H1 (cell line): ENCODE measurements around the gene GLT8D1. TPM values are rescaled to one million over a fixed set of nuclear protein-coding genes. Genes with fewer than 3 reads are reported as not detected.

Source experiments
- CTCF ChIA-PET: fragments of 300-600 bp; sonication (Branson Sonifier 250); formaldehyde crosslinking; loops from one replicate; lab custom pipeline; 2021; ENCODE audit not compliant: partially characterized antibody; lab: Charles Lee
- POLR2A ChIA-PET: fragments of 300-600 bp; sonication (Branson Sonifier 250); formaldehyde crosslinking; loops from one replicate; lab custom pipeline; 2021; ENCODE audit warnings: inconsistent platforms; ENCODE audit not compliant: partially characterized antibody; lab: Charles Lee
- DNase-seq, 2 experiments: peaks; one replicate each; pipeline versions ENCODE4 v3.0.0 to v3.0.0-alpha.2; 2010 to 2022; ENCODE audit warnings: low spot score in 2 of 2, low read depth in 1 of 2, mixed read lengths in 1 of 2
- FAIRE-seq: peaks from 2 replicates; lab custom pipeline; 2011; peaks lifted over from hg19 to GRCh38; lab: Jason Lieb, UNC
- H2AFZ ChIP-seq: 2 replicates; pipeline ENCODE4 v1.8.1; 2012; ENCODE audit warnings: low read length, inconsistent platforms
- H2AK5ac ChIP-seq: 2 replicates; pipeline ENCODE4 v1.6.1; 2013; ENCODE audit warnings: low read depth, low read length
- H2BK120ac ChIP-seq: replicated peaks from 2 replicates; pipeline ENCODE3; 2013; ENCODE audit warnings: low read depth, low read length, inconsistent platforms
- H2BK12ac ChIP-seq: 2 replicates; pipeline ENCODE4 v1.6.1; 2013; ENCODE audit warnings: low read depth, low read length
- H2BK15ac ChIP-seq: 2 replicates; pipeline ENCODE4 v1.6.1; 2013; ENCODE audit warnings: low read length
- H2BK20ac ChIP-seq: 2 replicates; pipeline ENCODE4 v1.6.1; 2013; ENCODE audit warnings: low read length
- H2BK5ac ChIP-seq: 2 replicates; pipeline ENCODE4 v1.6.1; 2013; ENCODE audit warnings: low read depth, low read length
- H3K14ac ChIP-seq: 2 replicates; pipeline ENCODE4 v1.6.1; 2013; ENCODE audit warnings: inconsistent platforms; ENCODE audit not compliant: insufficient read length
- H3K18ac ChIP-seq: 2 replicates; pipeline ENCODE4 v1.6.1; 2013; ENCODE audit warnings: low read length; ENCODE audit errors: extremely low read depth
- H3K23ac ChIP-seq: 2 replicates; pipeline ENCODE4 v1.6.1; 2013; ENCODE audit warnings: inconsistent platforms; ENCODE audit not compliant: insufficient read length
- H3K23me2 ChIP-seq: 2 replicates; pipeline ENCODE4 v1.6.1; 2013; ENCODE audit warnings: low read depth, low read length
- H3K27ac ChIP-seq: 2 replicates; pipeline ENCODE4 v1.6.1; 2011; ENCODE audit warnings: low read depth, low read length, inconsistent platforms
- H3K27me3 ChIP-seq, 4 experiments: replicated peaks in 1 of 4; 1 replicate in 1 of 4; 2 replicates in 3 of 4; pipeline versions ENCODE4 v1.6.1 to v1.8.1; 2011 to 2013; ENCODE audit warnings: low read length in 3 of 4, mild to moderate bottlenecking in 3 of 4, inconsistent platforms in 2 of 4, mixed read lengths in 2 of 4, moderate library complexity in 1 of 4; ENCODE audit not compliant: control insufficient read depth in 3 of 4, insufficient read depth in 3 of 4; ENCODE audit errors: extremely low read depth in 1 of 4
- H3K36me3 ChIP-seq, 4 experiments: 2 replicates each; pipeline versions ENCODE4 v1.6.1 to v1.8.1; 2011 to 2013; ENCODE audit warnings: mild to moderate bottlenecking in 4 of 4, low read length in 3 of 4, moderate library complexity in 2 of 4, control low read depth in 1 of 4, inconsistent platforms in 1 of 4; ENCODE audit not compliant: insufficient read depth in 4 of 4, control insufficient read depth in 2 of 4
- H3K4ac ChIP-seq: replicated peaks from 2 replicates; pipeline ENCODE3; 2013; ENCODE audit warnings: low read length, low read depth, mixed read lengths, inconsistent platforms; ENCODE audit not compliant: insufficient read length
- H3K4me1 ChIP-seq, 4 experiments: replicated peaks in 1 of 4; 1 replicate in 1 of 4; 2 replicates in 3 of 4; pipeline versions ENCODE4 v1.6.1 to v1.8.1; 2011 to 2013; ENCODE audit warnings: low read length in 3 of 4, inconsistent platforms in 2 of 4, mixed read lengths in 1 of 4; ENCODE audit not compliant: insufficient read depth in 4 of 4, control insufficient read depth in 3 of 4
- H3K4me2 ChIP-seq, 2 experiments: 2 replicates each; pipeline versions ENCODE4 v1.6.1 to v1.8.1; 2011 to 2013; ENCODE audit warnings: low read depth in 2 of 2, low read length in 2 of 2, control low read depth in 1 of 2, inconsistent platforms in 1 of 2, mild to moderate bottlenecking in 1 of 2; ENCODE audit not compliant: insufficient read depth in 1 of 2
- H3K4me3 ChIP-seq, 4 experiments: fragments of 200-600, 300-600 bp in 1 of 4; sonication (generic), shearing (Covaris generic), sonication (Bioruptor Twin) in 1 of 4; 2 replicates each; pipeline versions ENCODE4 v1.5.1 to v1.8.1; 2011 to 2016; ENCODE audit warnings: low read length in 4 of 4, low read depth in 3 of 4, control low read depth in 2 of 4, inconsistent platforms in 2 of 4, mild to moderate bottlenecking in 2 of 4, mixed read lengths in 1 of 4, moderate library complexity in 1 of 4; ENCODE audit not compliant: insufficient read depth in 2 of 4; ENCODE audit errors: extremely low read depth in 1 of 4
- H3K56ac ChIP-seq: replicated peaks from 2 replicates; pipeline ENCODE3; 2013; ENCODE audit warnings: low read depth, mild to moderate bottlenecking, mixed read lengths, low read length, inconsistent platforms; ENCODE audit not compliant: insufficient read length
- H3K79me1 ChIP-seq: 2 replicates; pipeline ENCODE4 v1.6.1; 2013; ENCODE audit warnings: low read depth, low read length, control low read depth
- H3K79me2 ChIP-seq, 2 experiments: 2 replicates each; pipeline versions ENCODE4 v1.6.1 to v1.8.1; 2012 to 2013; ENCODE audit warnings: low read length in 2 of 2, mild to moderate bottlenecking in 2 of 2, inconsistent platforms in 1 of 2; ENCODE audit not compliant: insufficient read depth in 2 of 2, control insufficient read depth in 1 of 2
- H3K9ac ChIP-seq, 4 experiments: replicated peaks in 1 of 4; 1 replicate in 1 of 4; 2 replicates in 3 of 4; pipeline versions ENCODE4 v1.6.1 to v1.8.1; 2011 to 2013; ENCODE audit warnings: low read depth in 3 of 4, low read length in 3 of 4, control low read depth in 2 of 4, mild to moderate bottlenecking in 2 of 4, moderate library complexity in 2 of 4, inconsistent platforms in 1 of 4; ENCODE audit errors: extremely low read depth in 1 of 4
- H3K9me3 ChIP-seq, 2 experiments: 2 replicates each; pipeline versions ENCODE4 v1.6.1 to v1.8.1; 2012 to 2013; ENCODE audit warnings: mild to moderate bottlenecking in 2 of 2, moderate library complexity in 2 of 2, control low read depth in 1 of 2, inconsistent platforms in 1 of 2, low read depth in 1 of 2, low read length in 1 of 2, mixed read lengths in 1 of 2; ENCODE audit not compliant: insufficient read depth in 2 of 2
- H4K20me1 ChIP-seq, 2 experiments: replicated peaks in 1 of 2; 2 replicates each; pipeline versions ENCODE3 to v1.8.1; 2011 to 2013; ENCODE audit warnings: inconsistent platforms in 2 of 2, low read length in 2 of 2, mild to moderate bottlenecking in 1 of 2; ENCODE audit not compliant: insufficient read depth in 2 of 2, control insufficient read depth in 1 of 2
- H4K5ac ChIP-seq: 2 replicates; pipeline ENCODE4 v1.6.1; 2013; ENCODE audit warnings: low read length, low read depth, mixed read lengths, inconsistent platforms; ENCODE audit not compliant: insufficient read length
- H4K8ac ChIP-seq: 2 replicates; pipeline ENCODE4 v1.8.0; 2013; ENCODE audit warnings: mild to moderate bottlenecking, moderate library complexity, low read length, inconsistent platforms; ENCODE audit not compliant: insufficient read depth; ENCODE audit errors: extremely low read depth
- H4K91ac ChIP-seq: replicated peaks from 2 replicates; pipeline ENCODE3; 2013; ENCODE audit warnings: low read length, mixed read lengths, inconsistent platforms; ENCODE audit not compliant: insufficient read length
- ASH2L ChIP-seq: fragments of 200-600, 300-600 bp; sonication (generic); IDR thresholded peaks from one replicate; pipeline ENCODE4 v1.7.1; 2017; ENCODE audit warnings: low read length
- BCL11A ChIP-seq, 2 experiments: IDR thresholded peaks; one replicate each; pipeline ENCODE4 v1.6.1; 2011; ENCODE audit warnings: low read depth in 2 of 2, low read length in 2 of 2, mild to moderate bottlenecking in 2 of 2
- BRCA1 ChIP-seq: IDR thresholded peaks from 2 replicates; pipeline ENCODE4 v1.6.1; 2012; ENCODE audit warnings: low read depth, low read length, improper control_type of control experiment
- CBX8 ChIP-seq: fragments of 300-800, 300-1000 bp; sonication (generic); IDR thresholded peaks from 2 replicates; pipeline ENCODE4 v1.7.1; 2016; ENCODE audit warnings: low read depth, low read length, borderline replicate concordance
- CHD1 ChIP-seq: IDR thresholded peaks from 2 replicates; pipeline ENCODE4 v1.6.1; 2012; ENCODE audit warnings: low read depth, low read length, improper control_type of control experiment
- PHF8 ChIP-seq: fragments of 200-600 bp; sonication (generic); conservative IDR thresholded peaks from 2 replicates; pipeline ENCODE4 v1.7.1; 2012; ENCODE audit warnings: low read depth, mild to moderate bottlenecking, inconsistent platforms, low read length, moderate library complexity
- POU5F1 ChIP-seq: IDR thresholded peaks from 2 replicates; pipeline ENCODE4 v1.6.1; 2011; ENCODE audit warnings: low read depth, mild to moderate bottlenecking, low read length, moderate library complexity
- RXRA ChIP-seq: IDR thresholded peaks from 2 replicates; pipeline ENCODE4 v1.6.1; 2011; ENCODE audit warnings: low read depth, mild to moderate bottlenecking, low read length, moderate library complexity; ENCODE audit not compliant: insufficient read depth
- SP1 ChIP-seq: IDR thresholded peaks from 2 replicates; pipeline ENCODE4 v1.6.1; 2011; ENCODE audit warnings: low read depth, low read length
- TCF12 ChIP-seq: IDR thresholded peaks from 2 replicates; pipeline ENCODE4 v1.6.1; 2011; ENCODE audit warnings: low read depth, mild to moderate bottlenecking, low read length
- WGBS, 2 experiments: shearing (Covaris generic) in 1 of 2; methylation state at CpG; one replicate each; pipeline versions ENCODE4 v1.1.6 to v1.1.7; 2013 to 2015; ENCODE audit warnings: low lambda C conversion rate in 2 of 2, mixed read lengths in 2 of 2, inconsistent platforms in 1 of 2, low coverage in 1 of 2, missing lambda C conversion rate in 1 of 2; ENCODE audit not compliant: insufficient replicate concordance in 2 of 2, insufficient coverage in 1 of 2, insufficient read length in 1 of 2; ENCODE audit errors: extremely low coverage in 1 of 2, missing lambda C conversion rate in 1 of 2; 5-methylcytosine and 5-hydroxymethylcytosine counted together
- polyA plus RNA-seq, 7 experiments: library from polyadenylated mRNA; depleted of rRNA in 3 of 7; stranded (reverse) in 5 of 7; unstranded in 2 of 7; fragments of >200 nt in 5 of 7; fragments of 200-250 nt in 2 of 7; gene quantifications; 1 replicate in 5 of 7; 2 replicates in 1 of 7; 4 replicates in 1 of 7; pipeline versions ENCODE4 v1.2.1 to v1.2.3, GENCODE V29; 2011 to 2013; ENCODE audit warnings: missing spikeins in 2 of 7, mixed read lengths in 2 of 7
- total RNA-seq: library from RNA; stranded (reverse); fragmentation: NEBNext Ultra II Directional; extraction: Animal tissue kit (Norgen Biotek cat#: 25700); gene quantifications from 2 replicates; pipeline ENCODE4 v1.2.1, GENCODE V29; 2021
- TF ChIP-seq, protein P1 (sequence below): IDR thresholded peaks from 2 replicates; pipeline ENCODE4 v1.6.1; 2011; ENCODE audit warnings: low read depth, mild to moderate bottlenecking, low read length; ENCODE audit not compliant: insufficient read depth

GLT8D1 gene
- total and polyA plus RNA-seq, 2 of the 8 experiments (the other 6 are each of a cell fraction or from before 2014, with no cell fraction given): 29.0 to 33.6 TPM

DNA sequence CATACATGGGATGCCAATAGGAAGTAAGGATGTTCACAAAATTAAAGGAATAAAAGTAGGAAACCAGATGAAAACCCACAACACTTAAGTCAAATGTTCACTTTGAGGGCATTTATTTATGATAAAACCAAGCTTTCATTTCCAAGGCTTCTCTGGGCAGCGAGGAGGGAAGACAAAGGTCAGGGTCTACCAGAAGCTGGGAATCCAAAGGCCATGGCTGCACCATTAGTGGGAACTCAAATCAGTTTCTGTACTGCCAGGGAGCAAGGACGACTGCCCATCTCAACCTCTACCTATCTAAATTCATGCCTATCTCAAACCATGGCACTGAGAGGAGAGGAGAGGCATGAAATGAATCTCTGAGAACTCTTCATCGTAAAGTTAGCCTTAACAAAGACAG is 42.5 kb downstream of the GLT8D1 start:
- Histone ChIP-seq H4K8ac (no peak overlapping the region), H4K91ac (no peak overlapping the region), H3K4me2 (no peak overlapping the region), H3K23me2 (no peaks in the 10 kb centered on the region), H3K4me1 (no peaks in the 10 kb centered on the region), H2AK5ac (no peak overlapping the region), H2AFZ (no peak overlapping the region), H3K9ac (no peak overlapping the region), H4K5ac (no peak overlapping the region), H2BK120ac (no peak overlapping the region), H3K27ac (no peak overlapping the region), H2BK15ac (no peak overlapping the region), H3K27me3 (no peaks in the 10 kb centered on the region), H3K79me2 (no peaks in the 10 kb centered on the region), H3K4me3 (no peak overlapping the region), H2BK5ac (no peak overlapping the region), H2BK12ac (no peak overlapping the region), H2BK20ac (no peak overlapping the region), H4K20me1 (peaks cover 0 to 2% of the 10 kb centered on the region in 2 experiments), H3K23ac (no peak overlapping the region), H3K14ac (no peak overlapping the region), H3K56ac (no peak overlapping the region), H3K18ac (no peak overlapping the region), H3K79me1 (no peaks in the 10 kb centered on the region; the same call in 1 of the 2 replicates), H3K9me3 (no peaks in the 10 kb centered on the region), H3K4ac (no peak overlapping the region), H3K36me3 (peaks cover 12 to 34% (median 18%) of the 10 kb centered on the region in 4 experiments)
- 80% methylated on average over 3 of the region's 3 CpGs; no CpG with 5 or more reads in 1 of the 2 experiments for WGBS, 2 experiments
- ChIA-PET CTCF (no interaction called here), POLR2A (no interaction called here)
- TF ChIP-seq PHF8 (no peak), ASH2L (no peak), BRCA1 (no peak), POU5F1 (no peak), BCL11A (IDR thresholded peaks at IDR 0.05; ENCODE audit: low read depth in 2 of 2, low read length in 2 of 2) (no peak), SP1 (no peak), CBX8 (no peak), RXRA (no peak), CHD1 (no peak), TCF12 (no peak)
- TF ChIP-seq, protein P1, sequence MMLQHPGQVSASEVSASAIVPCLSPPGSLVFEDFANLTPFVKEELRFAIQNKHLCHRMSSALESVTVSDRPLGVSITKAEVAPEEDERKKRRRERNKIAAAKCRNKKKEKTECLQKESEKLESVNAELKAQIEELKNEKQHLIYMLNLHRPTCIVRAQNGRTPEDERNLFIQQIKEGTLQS: no peak
- FAIRE-seq: no peak
- no peak for DNase-seq
